ENCODE results near the gene ASTN2.
A peak's percentile ranks its signal among the peaks of the same experiment; 100 is the strongest.

ASTN2 gene

DNA sequence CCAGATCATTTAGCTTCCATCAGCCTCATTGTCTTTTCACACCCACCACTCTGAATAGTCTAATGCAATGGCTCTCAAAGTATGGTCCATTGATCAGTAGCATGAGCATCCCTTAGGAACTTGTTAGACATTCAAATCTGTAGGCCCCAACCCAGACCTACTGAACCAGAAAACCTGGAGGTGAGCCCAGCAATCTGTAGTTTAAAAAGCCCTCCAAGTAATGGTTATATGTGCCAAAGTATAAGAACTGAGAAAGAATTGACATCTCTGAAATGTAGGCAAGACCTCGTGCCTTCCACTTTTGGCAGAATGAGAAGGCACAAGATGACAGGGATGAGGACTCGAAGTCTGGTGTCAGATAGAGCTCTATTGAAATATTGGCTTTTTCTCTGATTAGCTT lies 460.1 kb downstream of the ASTN2 start:
- DNase-seq (ENCODE audit: low spot score) = no peak

DNA sequence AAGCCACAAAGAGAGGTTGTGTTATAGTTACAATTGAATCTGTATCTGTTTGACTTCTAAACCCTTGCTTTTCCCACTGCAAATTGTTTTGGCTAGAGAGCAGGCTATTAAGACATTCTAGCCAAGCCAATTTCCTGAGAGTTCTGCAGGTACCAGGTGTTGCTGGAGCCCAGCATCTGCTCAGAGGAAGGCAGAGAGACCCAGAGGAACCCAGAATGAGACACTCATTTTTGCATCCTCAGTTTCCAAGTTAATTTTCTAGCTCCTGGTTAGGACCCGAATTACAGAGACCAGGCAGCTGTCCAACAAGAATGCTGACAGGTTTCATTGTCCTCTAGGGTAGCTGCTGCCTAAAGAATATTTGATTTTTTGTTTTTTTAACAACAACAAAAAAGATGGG lies 461.6 kb downstream of the ASTN2 start:
- DNase-seq (ENCODE audit: low spot score) = no peak

DNA sequence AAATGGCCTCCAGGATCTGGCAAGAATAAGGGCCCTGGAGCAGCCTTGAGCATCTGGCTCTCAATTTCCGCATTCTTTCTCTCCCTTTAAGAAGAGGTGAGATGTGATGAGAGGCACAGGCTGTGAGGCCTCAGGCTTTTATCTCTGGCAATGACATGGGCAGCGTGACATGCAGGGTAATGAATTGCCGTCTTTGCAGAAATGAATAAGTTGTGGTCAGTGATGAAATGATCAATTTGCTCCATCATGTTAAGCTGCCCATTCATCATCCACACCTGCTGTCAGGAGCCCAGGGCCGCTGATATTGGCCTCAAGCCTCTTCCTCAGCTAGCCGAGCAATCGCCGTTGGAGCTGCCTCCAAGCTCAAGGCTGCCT lies 462.4 kb downstream of the ASTN2 start:
- no peak for DNase-seq (ENCODE audit: low spot score)

DNA sequence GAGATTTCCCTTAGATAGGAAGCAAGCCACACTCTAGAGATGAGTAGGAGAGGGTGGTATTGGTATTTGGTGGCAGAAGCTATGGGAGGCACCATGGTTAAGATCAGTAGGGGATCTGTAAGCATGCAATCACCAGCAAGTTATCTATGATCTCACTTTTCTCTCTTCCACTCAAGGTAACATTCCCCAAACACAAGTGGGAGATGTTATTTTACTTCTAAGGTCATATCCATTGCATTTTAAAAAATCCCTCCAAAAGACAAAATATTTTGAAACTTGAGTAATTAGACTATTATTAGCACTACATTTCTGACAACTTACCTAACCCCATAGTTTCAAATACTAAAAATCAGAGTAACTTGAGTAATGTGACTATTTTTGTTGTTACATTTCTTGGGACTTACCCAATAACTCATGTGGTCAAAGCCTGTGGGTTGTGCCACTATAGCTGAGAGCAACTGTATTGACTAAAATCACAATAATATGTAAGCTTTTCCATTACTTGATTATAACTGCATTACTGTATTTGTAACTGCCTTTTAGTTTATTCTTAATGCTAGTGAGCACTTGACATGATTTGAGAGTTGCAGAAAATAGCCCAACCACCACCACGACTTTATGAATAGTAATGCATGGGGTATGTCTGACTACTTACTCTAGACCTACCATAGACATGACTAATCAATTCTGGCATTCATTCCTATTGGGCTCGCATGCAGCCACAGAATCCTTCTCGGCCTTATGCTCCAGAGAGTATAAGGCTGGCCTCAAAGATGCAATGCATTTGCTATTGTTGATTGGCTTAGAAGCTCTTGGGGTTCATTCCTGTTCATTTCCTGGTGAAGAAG lies 463.0 kb downstream of the ASTN2 start:
- no peak for DNase-seq (ENCODE audit: low spot score)

DNA sequence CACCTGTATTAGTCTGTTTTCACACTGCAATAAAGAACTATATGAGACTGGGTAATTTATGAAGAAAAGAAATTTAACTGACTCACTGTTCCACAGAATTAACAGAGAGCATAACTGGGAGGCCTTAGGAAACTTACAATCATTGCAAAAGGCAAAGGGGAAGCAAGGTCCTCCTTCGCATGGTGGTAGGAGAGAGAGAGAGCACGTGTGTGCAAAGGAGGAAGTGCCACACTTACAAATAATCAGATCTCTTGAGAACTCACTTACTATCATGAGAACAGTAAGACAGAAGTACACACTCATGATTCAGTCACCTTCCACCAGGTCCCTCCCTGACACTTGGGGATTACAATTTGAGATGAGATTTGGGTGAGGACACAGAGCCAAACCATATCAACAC lies 469.0 kb downstream of the ASTN2 start:
- DNase-seq (ENCODE audit: low spot score) = no peak

DNA sequence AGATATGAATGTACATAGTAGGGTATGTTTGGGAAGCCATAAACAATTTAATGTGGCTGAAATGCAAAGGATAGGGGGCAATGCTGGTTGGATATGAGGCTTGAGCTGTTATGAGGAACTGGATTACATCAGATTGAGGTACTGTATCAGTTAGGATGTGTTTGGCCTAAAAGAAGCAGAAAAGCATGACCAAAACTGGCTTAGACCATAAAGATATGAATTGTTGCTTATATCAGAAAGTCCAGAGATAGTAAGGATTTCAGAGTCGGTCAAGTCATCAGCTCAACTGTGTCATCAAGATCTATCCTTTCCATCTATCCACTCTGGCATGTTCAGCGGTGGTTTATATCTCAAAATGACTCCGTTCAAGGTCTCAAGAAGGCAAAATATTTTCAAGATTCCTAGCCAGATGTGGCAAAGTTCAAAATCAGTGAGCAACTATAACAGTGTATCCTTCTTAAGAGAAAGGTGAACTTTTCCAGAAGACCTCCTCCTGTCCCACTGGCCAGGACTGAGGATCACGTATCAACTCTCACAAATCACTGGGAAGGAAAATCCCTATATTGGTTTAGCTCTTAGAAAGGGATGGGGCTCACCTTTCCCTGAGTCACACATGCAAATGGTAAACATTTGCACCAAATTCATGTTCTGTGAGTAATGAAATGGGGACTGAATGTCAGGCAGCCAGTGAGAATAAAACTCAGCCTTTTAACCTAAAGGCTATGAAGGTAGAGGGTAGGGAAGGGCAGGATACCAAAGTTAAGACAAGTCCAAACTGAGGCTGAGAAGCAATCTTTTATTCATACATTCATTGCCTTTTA lies 469.9 kb downstream of the ASTN2 start:
- no peak for DNase-seq (ENCODE audit: low spot score)

DNA sequence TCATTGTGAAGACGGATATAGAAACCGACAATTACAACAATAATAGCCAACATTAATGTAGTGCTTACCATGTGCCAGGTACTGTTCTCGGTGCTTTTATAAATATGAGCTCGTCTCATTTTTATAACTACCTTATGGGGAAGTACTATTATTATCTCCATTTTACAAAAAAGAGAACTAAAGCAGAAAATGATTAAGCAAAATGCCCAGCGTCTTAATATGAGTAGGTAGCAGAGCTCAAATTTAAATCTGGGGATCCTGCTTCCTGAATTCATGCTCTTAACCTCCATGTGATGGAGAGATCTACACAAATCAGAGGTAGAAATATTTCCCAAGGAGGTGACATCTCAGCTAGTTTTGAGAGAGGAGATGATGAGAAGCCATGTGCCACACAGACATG lies 470.9 kb downstream of the ASTN2 start:
- no peak for DNase-seq (ENCODE audit: low spot score)

DNA sequence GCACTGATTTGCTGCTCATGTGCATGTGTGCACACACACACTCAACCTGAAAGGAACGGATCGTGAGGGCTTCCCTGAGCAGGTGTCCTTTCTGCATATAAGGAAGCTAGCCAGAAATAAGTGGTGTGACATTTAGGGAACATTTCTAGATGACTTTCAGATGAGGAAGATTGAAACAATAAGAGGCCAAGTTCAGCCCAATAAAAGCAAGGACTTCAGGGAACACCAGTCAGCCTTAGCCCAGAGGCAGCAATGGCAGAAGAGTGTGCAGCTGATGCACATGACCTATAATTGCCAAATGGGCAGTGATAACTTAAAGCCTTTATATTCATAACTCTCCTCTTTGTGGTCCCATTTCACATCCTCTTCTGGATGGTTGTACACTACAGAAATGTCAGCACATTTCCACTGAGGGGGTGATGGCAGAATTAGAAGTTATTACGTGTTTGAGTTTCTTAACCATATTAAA lies 472.2 kb downstream of the ASTN2 start:
- DNase-seq (ENCODE audit: low spot score) = no peak

DNA sequence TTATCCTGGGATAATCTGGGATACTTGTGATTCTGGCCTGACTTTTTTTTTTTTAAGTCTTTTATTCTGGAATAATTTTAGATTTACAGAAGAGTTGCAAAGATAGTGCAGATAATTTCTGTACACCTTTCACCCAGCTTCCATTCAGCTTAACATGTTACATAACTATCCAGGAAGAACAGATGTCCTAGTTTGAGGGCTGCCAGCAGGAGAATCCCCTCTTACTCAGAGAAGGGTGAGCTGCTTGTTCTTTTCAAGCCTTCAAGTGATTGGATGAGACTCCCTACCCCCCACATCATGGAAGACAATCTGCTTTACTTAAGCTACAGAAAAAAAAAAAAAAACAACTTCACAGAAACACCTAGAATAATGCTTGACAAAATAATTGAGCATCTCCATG lies 473.6 kb downstream of the ASTN2 start:
- DNase-seq (ENCODE audit: low spot score) = no peak

DNA sequence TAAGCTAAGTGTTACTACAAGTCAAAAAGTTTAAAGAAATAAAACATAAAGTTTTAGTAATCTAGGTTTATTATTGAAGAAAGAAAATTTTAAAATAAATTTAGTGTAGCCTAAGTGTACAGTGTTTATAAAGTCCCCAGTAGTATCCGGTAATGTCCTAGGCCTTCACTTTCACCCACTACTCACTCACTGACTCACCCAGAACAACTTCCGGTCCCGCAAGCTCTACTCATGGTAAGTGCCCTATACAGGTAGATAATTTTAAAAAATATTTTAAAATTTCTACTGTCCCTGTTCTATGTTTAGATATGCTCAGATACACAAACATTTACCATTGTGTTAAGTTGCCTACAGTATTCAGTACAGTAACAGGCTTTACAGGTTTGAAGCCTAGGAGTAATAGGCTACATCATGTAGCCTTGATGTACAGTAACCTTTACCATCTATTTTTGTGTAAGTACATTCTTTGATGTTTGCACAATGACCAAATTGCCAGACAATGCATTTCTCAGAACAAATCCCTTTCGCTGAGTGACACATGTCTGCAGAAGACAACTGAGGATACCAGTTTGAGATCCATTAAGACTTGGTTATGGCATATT lies 474.1 kb downstream of the ASTN2 start:
- DNase-seq (ENCODE audit: low spot score) = no peak

DNA sequence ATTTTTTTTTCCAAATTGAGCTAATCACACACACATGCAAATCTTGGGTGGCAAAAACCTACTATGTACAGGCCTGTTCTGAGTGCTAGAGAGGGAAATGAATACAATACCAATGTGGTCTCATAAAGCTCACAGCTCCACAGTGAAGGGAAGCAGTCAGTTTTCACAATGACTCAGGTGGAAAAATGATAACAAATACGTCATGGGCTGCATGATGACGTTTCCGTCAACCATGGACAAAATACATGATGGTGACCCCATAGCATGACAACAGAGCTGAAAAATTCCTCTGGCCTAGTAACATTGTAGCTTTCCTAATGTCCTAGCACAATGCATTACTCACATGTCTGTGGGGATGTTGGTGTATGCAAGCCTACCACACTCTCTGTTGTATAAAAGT lies 475.2 kb downstream of the ASTN2 start:
- no peak for DNase-seq (ENCODE audit: low spot score)

DNA sequence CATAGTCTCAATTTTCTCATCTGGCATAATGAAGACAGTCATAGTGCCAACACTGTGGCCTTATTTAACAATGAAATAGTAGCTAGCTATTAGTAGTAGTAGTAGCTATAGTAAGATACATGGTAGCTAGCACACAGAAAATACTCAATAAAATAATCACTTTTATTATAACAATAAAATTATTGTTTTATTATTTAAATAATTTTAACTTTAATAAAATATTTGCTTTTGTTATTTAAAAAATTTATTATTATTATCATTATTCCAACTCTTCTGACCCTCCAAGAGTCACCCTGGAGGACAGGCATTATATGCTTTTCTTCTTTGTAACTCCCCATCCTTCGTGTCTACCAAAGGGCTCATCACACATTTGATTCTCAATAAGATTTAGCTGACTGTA lies 475.7 kb downstream of the ASTN2 start:
- DNase-seq (ENCODE audit: low spot score) = no peak

DNA sequence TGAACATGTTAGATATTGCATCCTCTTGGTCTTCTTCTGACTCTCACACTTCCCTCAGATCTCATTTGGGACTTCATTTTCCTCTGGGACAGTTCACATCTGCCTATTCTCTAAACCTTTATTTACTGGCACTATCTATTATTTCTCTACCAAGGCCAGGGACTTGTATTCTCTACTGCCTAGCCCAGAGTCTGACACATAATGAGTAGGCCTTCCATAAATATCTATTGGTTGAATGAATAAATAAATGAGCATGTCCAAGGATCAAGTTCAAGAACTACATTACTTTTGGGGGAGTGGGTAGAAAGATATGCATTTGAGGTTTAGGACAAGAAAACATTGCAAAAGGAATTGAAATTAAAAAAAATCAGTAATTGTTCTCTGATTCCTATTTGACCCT lies 477.5 kb downstream of the ASTN2 start:
- no peak for DNase-seq (ENCODE audit: low spot score)

DNA sequence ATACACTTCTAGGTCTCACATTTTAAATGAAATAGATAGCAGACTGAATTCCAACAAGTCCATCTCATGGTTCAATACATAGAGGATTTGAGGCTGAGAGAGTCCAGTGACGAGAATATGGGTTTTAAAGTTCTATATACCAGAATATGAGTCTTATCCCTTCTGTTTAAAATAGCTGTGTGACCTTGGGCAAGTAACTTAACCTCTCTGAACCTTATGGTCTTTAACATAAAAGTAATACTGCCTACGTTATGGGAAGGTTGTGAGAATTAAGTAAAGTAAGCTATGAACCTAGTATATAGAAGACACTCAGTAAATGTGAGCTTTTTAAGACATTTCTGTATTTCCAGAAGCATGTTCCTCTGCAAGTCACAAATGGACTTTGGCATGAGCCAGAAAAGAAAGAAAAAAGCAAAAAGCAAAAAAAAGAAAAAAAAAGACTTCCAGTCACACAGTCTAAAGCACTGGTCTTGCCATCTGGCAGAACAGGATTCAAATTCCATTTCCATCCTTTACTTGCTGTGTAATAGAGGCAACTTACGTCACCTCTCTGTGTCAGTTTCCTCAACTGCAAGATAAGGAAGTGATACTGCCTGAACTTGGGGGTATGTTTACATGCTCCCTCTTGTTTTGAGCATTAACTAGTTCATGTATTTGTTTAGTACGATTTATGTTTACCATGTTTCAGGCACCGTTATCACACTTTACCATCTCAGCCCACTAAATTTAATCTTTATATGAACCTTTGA lies 479.5 kb downstream of the ASTN2 start:
- no peak for DNase-seq (ENCODE audit: low spot score)

DNA sequence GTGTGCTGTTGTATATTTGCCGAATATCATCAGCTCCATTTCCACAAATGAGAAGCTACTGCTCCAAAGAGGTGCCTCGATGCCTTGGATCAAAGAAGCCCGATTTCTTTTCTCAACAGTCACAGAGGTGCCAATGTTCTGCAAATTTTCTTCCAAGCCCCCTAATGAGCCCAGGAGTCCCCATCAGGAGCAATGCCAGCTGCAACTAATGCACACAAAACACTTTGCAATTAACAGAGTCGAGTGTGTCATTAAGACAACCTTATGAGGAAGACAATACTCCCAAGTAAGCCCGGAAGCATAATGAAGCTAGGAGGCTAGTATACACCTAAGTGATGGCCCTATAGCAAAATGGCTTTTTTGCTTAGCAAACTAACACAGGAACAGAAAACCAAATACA lies 480.7 kb downstream of the ASTN2 start:
- DNase-seq (ENCODE audit: low spot score) = no peak

DNA sequence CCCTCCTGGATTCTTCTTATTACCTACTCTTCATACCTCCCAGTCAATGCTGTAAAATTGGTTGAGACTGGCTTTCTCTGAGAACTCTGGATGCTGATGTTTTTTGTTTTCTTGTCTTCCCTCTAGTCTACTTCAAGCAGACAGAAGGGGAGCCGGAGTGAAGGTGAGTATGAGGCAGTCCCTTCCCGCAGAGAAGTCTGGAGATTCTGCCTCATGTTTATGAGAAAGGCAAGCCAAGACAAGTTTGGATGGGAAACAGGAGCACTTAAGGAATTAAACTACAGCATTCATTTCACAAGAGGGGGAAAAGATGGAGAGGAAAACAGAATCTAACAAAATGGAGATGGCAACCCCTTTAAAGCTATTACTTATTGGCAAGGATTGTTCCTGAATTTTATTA lies 481.6 kb downstream of the ASTN2 start:
- DNase-seq (ENCODE audit: low spot score) = no peak

DNA sequence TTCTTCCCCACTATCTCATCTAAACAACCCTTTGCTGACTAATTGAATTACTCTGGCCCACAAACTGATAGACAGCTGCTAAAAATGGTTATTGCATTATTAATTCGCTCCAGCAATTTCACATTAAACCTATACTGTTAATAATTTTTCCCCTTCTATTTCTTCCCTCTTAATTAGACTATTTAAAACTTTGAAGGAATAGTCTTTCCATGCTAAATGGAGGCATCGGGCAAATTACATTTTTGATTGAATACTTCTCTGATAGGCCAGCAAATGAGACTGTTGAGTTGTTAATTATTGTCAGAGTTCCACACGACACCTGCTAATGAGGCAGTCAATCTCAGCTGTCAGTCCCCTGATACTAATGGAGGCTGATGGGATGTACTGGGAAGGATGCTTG lies 485.2 kb downstream of the ASTN2 start:
- DNase-seq (ENCODE audit: low spot score) = no peak

DNA sequence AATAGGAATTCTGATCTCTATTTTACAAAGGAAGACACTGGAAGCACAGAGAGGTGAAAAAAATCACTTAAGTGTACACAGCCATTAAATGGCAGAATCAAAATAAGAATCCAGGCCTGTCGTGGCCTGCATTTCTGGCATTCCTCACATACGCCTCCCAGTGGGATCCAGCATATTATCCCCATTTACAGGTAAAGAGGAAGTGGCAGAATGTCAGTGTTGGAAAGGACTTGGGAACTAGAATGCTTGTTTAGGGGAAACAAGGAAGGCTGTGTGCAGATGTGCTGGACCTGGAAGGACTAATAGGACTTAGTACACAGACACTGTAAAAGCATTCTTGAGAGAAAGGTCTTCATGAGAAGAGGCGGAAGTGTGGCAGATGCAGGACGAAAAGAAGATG lies 486.0 kb downstream of the ASTN2 start:
- DNase-seq (ENCODE audit: low spot score) = peak; percentile 21

DNA sequence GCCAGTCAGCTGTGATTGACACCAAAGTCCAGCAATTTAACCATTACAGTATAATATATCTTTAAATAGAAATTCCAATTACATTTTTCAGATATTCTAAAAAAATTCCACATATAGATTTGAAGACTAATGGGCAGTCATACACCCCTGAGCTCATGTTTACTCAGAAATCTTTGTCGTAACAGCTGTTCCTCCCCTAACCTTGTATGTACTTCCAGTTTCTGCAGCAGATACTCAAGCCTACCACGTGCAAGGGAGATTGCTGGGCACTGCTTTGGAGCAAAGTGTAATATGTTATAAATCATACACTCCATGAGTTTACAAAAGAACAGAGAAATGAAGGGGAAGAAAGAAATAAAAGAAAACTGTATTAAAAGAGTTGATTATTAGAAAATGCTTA lies 486.6 kb downstream of the ASTN2 start:
- no peak for DNase-seq (ENCODE audit: low spot score)

DNA sequence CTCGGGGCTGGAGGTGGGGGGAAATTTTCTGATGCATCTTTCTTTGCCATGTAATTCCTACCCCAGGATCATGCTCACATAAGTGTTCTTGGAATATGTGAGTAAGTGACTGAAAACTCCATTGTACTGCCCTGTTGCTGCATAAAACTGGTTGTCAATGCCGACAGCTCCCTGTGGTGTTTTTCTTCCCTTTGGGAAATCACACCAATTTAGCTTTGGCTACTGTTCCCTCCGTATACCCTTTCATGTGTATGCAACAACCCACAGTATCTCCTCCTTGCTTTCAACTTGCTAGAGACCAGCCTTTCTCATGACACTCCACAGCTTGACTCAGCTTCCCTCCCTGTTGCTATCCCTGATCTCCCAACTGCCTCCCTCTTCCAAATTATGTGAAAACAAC lies 487.1 kb downstream of the ASTN2 start:
- no peak for DNase-seq (ENCODE audit: low spot score)

DNA sequence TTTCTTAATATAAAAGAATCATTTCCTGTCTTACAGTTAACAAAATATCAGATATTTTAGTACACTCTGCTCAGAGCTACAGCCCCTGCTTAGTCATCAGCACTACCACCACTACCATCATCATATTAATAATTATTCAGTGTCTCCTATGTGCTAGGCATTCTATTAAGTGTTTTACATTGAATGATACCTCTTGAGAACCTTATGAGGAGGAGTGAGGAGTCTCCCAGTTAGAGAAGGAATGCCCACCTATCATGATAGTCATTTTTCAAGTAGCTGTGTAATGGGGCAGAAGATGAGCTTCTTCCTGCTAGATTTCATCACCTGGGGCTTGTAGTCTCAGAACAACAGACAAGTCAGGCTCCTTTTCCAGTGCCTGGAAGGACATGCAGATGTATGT lies 489.7 kb downstream of the ASTN2 start:
- DNase-seq (ENCODE audit: low spot score) = no peak

DNA sequence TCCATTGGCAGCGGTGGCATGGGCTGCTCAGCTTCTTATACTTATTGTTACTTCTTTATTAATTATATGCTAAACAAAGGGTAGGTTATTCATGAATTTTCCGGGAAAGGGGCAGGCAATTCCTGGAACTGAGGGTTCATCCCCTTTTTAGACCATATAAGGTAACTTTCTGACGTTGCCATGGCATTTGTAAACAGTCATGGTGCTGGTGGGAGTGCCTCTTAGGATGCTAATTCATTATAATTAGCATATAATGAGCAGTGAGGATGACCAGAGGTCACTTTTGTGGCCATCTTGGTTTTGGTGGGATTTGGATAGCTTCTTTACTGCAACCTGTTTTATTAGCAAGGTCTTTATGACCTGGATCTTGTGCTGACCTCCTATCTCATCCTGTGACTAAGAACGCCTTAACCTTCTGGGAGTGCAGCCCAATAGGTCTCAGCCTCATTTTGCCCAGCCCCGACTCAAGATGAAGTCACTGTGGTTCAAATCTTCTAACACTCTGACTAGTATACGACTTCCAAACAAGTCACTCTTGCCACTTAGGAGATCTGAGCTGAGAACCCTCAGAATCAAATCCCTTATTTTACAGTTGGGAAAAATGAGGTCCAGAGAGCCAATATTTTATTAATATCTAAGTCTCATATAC lies 490.3 kb downstream of the ASTN2 start:
- no peak for DNase-seq (ENCODE audit: low spot score)
